Stimulated activated CD4-positive, alpha-beta T cell treated with anti-CD3 and anti-CD28 coated beads, Interleukin-4, amount 100 ng/mL, for 24 hours (primary cell): ENCODE results near the gene SOWAHC.
"Not testable (repeated sequence)": the region's sequence is repeated elsewhere in the genome, so short reads cannot be mapped to it uniquely, and the experiment has no call there.

Experiments
- DNase-seq: peaks from one replicate; pipeline ENCODE4 v3.0.0-alpha.2; 2020

Gene SOWAHC

GRCh38 chr2:109616184-109616583 is 2.0 kb downstream of the SOWAHC start:
- no peak for DNase-seq

DNA sequence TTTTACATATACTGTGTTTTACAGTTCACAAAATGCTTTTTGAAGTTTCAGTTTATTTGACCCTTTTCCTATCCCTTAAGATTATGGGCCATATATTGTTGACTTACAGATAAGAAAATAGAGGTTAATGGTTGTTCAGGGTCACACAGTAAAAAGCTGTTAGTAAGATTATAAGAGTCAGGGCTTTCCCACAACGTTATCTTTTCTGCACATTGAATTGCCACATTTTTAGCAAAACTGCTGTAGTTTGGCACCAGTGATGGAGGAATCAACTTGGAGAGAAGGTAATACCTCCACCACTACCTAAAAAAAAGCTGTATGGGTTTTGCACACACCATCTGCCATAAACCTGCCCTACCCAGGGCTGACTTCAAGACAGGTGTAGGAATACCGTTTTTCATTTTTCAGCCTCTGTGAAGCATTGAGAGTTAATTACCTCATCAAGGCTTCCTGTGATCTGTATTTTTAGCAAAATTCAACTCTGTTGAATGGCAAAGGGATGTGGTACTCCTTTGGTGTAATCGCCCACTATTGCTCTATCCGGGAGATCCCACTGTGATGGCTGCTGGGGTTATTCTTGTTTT is 5.0 kb downstream of the SOWAHC start:
- DNase-seq = no peak

- DNase-seq = no peak
These were observed 9.1 kb downstream of the SOWAHC start for GRCh38 chr2:109623297-109623696.

- DNase-seq = no peak
These were observed 9.8 kb downstream of the SOWAHC start for GRCh38 chr2:109623923-109624322.

DNA sequence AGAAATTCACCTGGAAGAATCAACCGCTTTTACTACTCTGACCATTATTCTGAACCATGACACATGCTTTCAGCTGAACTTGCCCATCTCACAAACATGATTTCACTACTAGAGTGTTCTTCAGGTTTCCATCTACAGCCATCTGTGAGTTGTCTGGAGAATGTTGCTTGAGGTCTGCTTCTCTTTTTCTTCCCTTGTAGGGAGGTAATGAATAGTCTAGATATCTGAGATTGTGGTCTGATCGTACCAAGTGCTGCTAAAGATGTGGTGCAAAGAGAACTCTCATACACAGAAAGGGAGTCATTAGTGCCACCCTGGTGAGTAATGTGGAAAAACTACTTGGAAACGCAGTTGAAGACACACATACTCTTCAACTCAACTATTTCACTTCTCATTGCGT is 10.2 kb downstream of the SOWAHC start:
- no peak for DNase-seq

GRCh38 chr2:109628321-109628720 is 14.2 kb downstream of the SOWAHC start:
- DNase-seq = not testable (repeated sequence)

DNA sequence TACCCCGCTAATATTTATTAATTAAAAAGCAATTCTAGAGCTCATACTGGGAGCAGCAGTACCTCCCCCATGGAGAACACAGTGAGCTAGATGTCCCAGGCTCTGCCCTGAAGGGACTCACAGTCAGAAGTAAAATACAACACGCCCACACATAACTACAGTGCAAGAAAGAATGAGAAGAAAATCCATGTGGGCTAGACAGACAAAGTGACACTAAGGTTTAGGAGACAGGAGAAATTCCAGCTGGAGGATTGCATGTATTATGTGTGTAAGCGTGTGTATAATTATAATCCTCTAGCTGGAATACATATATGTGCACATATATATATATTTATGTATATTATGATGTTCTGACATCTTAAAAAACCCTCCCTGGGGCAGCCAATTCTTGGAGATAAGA is 15.7 kb downstream of the SOWAHC start:
- DNase-seq = no peak

DNA sequence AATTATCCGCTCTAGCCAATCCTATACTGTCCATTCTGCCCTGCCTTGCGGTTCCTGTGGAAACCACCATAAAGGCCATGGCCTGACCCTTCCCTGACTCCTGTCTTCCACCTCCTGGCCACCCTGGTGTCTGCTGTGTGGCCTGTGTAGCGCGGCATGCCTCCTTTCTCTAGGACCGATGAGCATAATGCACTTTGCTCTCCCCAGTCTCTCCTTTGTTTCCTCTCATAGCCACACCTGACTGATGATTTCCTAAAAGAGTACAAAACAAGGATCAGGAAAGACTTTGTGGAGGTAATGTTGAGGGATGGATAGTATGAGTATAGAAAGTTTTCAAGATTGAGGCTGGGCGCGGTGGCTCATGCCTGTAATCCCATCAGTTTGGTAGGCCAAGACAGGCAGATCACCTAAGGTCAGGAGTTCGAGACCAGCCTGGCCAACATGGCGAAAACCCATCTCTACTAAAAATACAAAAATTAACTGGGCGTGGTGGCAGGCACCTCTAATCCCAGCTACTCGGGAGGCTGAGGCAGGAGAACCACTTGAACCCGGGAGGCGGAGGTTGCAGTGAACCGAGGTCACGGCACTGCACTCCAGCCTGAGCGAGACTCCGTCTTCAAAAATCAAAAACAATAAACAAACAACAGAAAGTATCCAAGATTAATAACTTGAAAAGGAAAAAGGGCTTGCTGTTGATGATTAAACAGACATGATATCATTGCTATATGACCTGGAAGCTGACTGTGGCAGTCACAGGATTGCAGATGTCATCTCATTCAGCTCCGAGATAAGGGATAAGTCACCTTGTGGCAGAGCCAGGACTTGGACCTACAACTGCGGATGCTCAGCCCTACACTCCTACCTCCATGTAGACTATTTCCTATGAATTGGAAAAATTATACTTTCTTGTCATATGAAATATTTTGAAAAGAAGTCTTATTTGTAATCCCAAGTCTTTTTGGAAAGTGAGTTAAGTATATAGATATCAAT is 16.6 kb downstream of the SOWAHC start:
- no peak for DNase-seq

GRCh38 chr2:109631741-109632140 is 17.6 kb downstream of the SOWAHC start:
- no peak for DNase-seq

GRCh38 chr2:109632158-109632789 is 18.1 kb downstream of the SOWAHC start:
- no peak for DNase-seq

DNA sequence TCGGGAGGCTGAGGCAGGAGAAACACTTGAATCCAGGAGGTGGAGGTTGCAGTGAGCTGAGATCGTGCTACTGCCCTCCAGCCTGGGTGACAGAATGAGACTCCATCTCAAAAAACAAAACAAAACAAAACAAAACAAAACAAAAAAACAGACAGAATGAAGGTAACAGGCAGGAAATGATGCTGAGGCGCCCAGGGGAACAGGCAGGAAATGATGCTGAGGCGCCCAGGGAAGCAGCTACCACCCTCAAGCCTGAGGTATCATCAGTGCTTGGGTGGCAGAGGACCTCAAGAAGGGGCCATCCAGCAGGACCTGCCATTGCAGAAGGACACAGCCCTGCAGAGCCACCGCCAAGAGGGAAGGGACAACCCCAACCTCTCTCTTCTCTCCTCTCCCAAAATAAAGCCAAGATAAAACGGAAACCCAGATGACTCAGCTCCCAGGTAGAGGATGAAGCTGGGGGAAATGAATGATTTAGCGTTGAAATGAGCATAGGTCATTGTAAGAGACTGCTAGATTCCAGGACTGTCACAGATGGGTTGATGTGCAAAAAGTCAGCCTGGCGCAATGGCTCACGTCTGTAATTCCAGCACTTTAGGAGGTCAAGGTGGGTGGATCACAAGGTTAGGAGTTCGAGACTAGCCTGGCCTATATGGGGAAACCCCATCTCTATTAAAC is 19.3 kb downstream of the SOWAHC start:
- DNase-seq = no peak

DNA sequence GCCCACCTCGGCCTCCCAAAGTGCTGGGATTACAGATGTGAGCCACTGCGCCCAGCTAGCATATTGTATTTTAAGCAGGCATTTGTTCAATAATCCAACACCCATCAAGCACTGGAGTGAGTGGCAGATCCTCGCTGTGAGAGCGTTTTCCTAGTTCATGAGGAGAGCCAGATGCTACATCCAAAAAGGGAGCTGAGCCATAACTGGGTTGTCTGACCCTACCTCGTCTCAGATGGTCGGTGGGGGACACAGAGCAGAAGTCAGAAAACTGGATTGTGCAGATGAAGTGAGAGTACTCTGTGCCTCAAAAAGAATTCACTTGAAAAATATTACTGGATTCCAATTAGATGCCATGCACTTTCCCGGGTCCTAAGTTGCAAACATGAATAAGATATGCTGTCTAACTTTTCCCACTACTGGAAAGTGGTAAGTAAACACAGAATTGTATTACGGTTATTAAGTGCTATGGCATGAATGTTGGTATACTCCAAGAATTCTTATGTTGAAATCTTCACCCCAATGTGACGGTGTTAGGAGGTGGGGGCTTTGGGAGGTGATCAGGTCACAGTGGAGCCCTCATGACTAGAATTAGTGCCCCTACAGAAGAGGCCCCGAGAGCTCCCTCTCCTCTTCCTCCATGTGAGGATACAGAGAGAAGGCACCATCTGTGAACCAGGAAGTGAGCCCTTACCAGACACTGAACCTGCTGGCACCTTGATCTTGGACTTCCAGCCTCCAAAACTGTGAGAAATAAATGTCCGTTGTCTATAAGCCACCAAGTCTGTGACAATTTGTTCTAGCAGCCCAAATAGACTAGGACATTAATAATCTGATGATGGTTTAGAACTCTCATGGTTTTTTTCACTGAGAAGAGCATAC is 21.5 kb downstream of the SOWAHC start:
- no peak for DNase-seq

DNA sequence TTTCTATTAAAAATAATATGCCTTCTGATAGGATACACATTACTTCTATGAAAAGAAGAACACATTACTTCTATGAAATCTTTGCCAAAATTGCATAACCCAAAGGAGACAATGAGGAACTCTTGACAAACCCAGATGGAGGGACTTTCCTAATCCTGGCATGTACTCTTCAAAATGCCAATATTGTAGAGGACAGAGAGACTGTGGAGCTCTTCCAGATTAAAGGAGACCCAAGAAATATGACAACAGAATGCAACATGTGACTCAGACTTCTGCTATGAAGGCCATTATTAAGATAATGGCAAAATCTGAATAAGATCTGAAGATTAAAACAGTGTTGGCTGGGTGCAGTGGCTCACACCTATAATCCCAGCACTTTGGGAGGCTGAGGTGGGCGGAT is 22.2 kb downstream of the SOWAHC start:
- no peak for DNase-seq

DNA sequence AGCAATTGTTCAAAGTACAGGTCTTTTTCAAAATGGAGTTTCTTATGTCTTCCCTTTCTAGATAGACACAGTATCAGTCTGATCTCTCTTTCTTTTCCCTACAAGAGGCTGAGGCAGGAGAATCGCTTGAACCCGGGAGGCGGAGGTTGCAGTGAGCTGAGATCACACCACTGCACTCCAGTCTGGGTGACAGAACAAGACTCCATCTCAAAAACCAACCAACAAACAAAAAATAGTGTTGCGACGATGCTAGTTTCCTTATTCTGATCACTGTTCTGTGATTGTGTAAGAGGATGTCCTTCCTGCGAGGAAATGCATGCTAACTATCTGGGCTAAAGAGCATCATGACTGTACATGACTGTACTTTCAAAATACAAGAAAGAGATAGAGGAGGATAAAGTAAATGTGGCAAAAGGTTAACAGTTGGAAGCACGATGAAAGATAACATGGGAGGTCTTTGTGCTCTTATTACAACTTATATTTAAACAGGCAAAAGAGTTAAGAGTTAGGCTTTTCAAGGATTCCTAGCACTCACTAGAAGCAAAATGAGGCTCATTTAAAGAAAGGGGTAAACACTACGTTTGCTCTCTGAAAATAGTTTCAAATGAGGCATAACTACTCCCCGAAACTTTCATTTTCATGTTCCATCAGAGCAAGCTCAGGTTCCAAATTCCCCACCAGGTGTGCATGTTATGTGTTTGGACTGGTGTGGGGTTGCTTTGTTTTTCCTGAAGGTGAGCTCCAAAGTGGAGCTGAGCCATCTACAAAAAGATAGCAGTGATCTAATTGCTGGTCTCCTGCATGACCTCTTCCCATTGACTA is 23.8 kb downstream of the SOWAHC start:
- no peak for DNase-seq

- DNase-seq = no peak
These were observed 24.6 kb downstream of the SOWAHC start for GRCh38 chr2:109638795-109639194.

GRCh38 chr2:109640000-109640399 is 25.8 kb downstream of the SOWAHC start:
- not testable (repeated sequence) for DNase-seq

- DNase-seq = no peak
These were observed 30.6 kb downstream of the SOWAHC start for GRCh38 chr2:109644571-109645275.

- no peak for DNase-seq
These were observed 31.4 kb downstream of the SOWAHC start for GRCh38 chr2:109645412-109646184.

GRCh38 chr2:109646961-109647360 is 32.8 kb downstream of the SOWAHC start:
- DNase-seq = no peak

DNA sequence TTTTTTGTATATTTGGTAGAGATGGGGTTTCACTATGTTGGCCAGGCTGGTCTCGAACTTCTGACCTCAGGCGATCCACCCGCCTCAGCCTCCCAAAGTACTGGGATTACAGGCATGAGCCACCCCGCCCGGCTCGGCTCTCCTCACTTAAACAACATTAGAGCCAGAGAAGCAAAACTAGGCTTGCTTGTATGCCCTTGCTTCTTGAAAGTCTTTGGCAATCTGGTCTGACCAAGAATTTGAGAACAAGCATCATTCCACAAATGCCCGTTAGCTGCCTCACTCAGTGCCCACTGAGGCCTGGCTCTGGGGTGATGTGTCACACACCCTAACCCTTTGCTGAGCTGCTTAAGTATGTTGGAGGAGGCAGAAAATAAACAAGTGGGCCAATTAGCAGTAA is 33.5 kb downstream of the SOWAHC start:
- no peak for DNase-seq
